GM19455 (cell line): Measurements from ENCODE around the gene PTOV1.

Experiments
- ATAC-seq: cut with Tn5 transposase; IDR thresholded peaks from one replicate; pipeline ENCODE4 v1.9.1; 2021; ENCODE audit not compliant: unreplicated experiment

PTOV1 gene

GRCh38 chr19:49843265-49843664 is 7.7 kb upstream of the PTOV1 start:
- no peak for ATAC-seq

GRCh38 chr19:49844138-49845095 is 6.5 kb upstream of the PTOV1 start:
- ATAC-seq, result no peak

GRCh38 chr19:49845414-49845813 is 5.5 kb upstream of the PTOV1 start:
- no peak for ATAC-seq

- no peak for ATAC-seq
These were observed 4.6 kb upstream of the PTOV1 start for GRCh38 chr19:49846408-49846807.

- no peak for ATAC-seq
These were observed 2.9 kb upstream of the PTOV1 start for GRCh38 chr19:49847731-49848696.

- no peak for ATAC-seq
These were observed 2.0 kb upstream of the PTOV1 start for GRCh38 chr19:49848938-49849337.

GRCh38 chr19:49849433-49850220 is 1.3 kb upstream of the PTOV1 start:
- ATAC-seq, result no peak

GRCh38 chr19:49850221-49850486 is 805 bp upstream of the PTOV1 start:
- peak; percentile 8 for ATAC-seq

- peak; percentile 4 for ATAC-seq
These were observed 699 bp downstream of the PTOV1 start for GRCh38 chr19:49851456-49852259.

GRCh38 chr19:49852631-49853126 is 1.7 kb downstream of the PTOV1 start:
- ATAC-seq, result no peak

GRCh38 chr19:49853852-49854377 is 3.0 kb downstream of the PTOV1 start:
- ATAC-seq, result no peak

GRCh38 chr19:49854378-49855263 is 3.7 kb downstream of the PTOV1 start:
- no peak for ATAC-seq

- no peak for ATAC-seq
These were observed 4.3 kb downstream of the PTOV1 start for GRCh38 chr19:49855277-49855675.

GRCh38 chr19:49855676-49856573 is 5.0 kb downstream of the PTOV1 start:
- no peak for ATAC-seq

GRCh38 chr19:49856574-49857021 is 5.6 kb downstream of the PTOV1 start:
- ATAC-seq, result no peak

- no peak for ATAC-seq
These were observed 6.3 kb downstream of the PTOV1 start for GRCh38 chr19:49857061-49857837.

- no peak for ATAC-seq
These were observed 6.8 kb downstream of the PTOV1 start for GRCh38 chr19:49857838-49858087.
